Aorta (tissue), 5 donors: ENCODE results near the gene ANKMY1. TPM values are rescaled to one million over a fixed set of nuclear protein-coding genes. Genes with fewer than 3 reads are reported as not detected.

ENCODE experiments used
- ATAC-seq: fragments of 200-7000 bp; cut with Tn5 transposase; one replicate; pipeline ENCODE4 v1.9.1; 2022; ENCODE audit warnings: moderate library complexity; ENCODE audit not compliant: low FRiP score
- DNase-seq, 2 donors: peaks; one replicate each; pipeline ENCODE4 v3.0.0-alpha.2; 2020
- H3K27ac ChIP-seq, 2 donors: one replicate each; pipeline ENCODE4 v1.5.1; 2013; ENCODE audit warnings: low read length in 2 of 2, mild to moderate bottlenecking in 2 of 2, moderate library complexity in 2 of 2, control low read depth in 1 of 2, inconsistent platforms in 1 of 2, low read depth in 1 of 2
- H3K27me3 ChIP-seq, 2 donors: one replicate each; pipeline ENCODE4 v1.6.1; 2013; ENCODE audit warnings: control low read depth in 1 of 2, low read length in 1 of 2, mild to moderate bottlenecking in 1 of 2, moderate library complexity in 1 of 2; ENCODE audit not compliant: insufficient read depth in 2 of 2, control insufficient read depth in 1 of 2
- H3K36me3 ChIP-seq, 2 donors: one replicate each; pipeline ENCODE4 v1.6.1; 2013; ENCODE audit warnings: control low read depth in 1 of 2, low read length in 1 of 2, mild to moderate bottlenecking in 1 of 2; ENCODE audit not compliant: insufficient read depth in 2 of 2, control insufficient read depth in 1 of 2
- H3K4me1 ChIP-seq, 2 donors: one replicate each; pipeline ENCODE4 v1.6.1; 2013; ENCODE audit warnings: low read length in 2 of 2, control low read depth in 1 of 2, mild to moderate bottlenecking in 1 of 2, moderate library complexity in 1 of 2; ENCODE audit not compliant: insufficient read depth in 2 of 2, control insufficient read depth in 1 of 2
- H3K4me3 ChIP-seq, 2 donors: one replicate each; pipeline ENCODE4 v1.5.1; 2013; ENCODE audit warnings: low read length in 2 of 2, control low read depth in 1 of 2, mild to moderate bottlenecking in 1 of 2
- H3K9me3 ChIP-seq: one replicate; pipeline ENCODE4 v1.6.1; 2013; ENCODE audit warnings: mild to moderate bottlenecking, low read length; ENCODE audit not compliant: control insufficient read depth
- WGBS, 2 donors: extraction: QIAGEN DNeasy Blood & Tissue Kit; methylation state at CpG; one replicate each; pipeline ENCODE4 v1.1.7; 2013; 5-methylcytosine and 5-hydroxymethylcytosine counted together
- intact Hi-C, 2 donors: fragments of 100-400 bp; cut with DNase I; formaldehyde crosslinking; loops; one replicate each; pipeline versions ENCODE4 v1.14.2 to v1.15.0; 2022
- polyA plus RNA-seq, 2 donors: library from polyadenylated mRNA; stranded (reverse); fragments of 200-250 nt; gene quantifications; one replicate each; pipeline ENCODE4 v1.2.3, GENCODE V29; 2013
- total RNA-seq, 2 donors: library from RNA; stranded (reverse); fragmentation: NEBNext Ultra II Directional; extraction: Animal tissue kit (Norgen Biotek cat#: 25700); gene quantifications; one replicate each; pipeline ENCODE4 v1.2.1, GENCODE V29; 2021
- donor health status: healthy with polysubstance abuse.
- donor health status: Bipolar disorder and iron deficiency.
- donor health status: DM: no; HTN: no; CAD: no.
- donor health status: DM: no; HTN: no; CAD: no.
- donor health status: DM: yes; HTN: yes; CAD: no.

ANKMY1 gene
- total and polyA plus RNA-seq, 4 donors: 6.2 to 22.0 (median 8.5) TPM

DNA sequence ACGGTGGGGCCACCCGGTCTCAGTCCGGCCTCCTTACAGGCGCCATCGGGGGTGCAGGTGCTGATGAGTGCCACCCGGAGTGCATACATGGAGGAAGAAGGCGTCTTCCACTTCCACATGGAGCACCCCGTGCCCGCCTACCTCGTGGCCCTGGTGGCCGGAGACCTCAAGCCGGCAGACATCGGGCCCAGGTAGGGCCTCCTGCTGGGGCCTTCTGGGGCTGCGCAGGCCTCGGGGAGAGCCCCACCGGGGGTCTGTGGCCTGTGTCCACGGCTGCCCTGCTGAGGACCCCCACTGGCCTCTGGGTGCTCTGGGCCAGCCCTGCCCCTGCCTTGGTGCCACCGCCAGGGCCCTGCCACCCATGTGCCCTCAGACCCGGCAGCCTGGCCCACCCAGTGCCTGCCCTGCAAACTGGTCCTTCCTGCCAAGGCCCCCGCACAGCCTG is 15.3 kb upstream of the ANKMY1 start:
- peak; percentile 41 to 72 for DNase-seq
- intact Hi-C loops: no loop called here
- no peak for ATAC-seq
- Histone ChIP-seq H3K9me3 (no peaks in the 10 kb centered on the region), H3K4me3 (no peak overlapping the region), H3K36me3 (peaks cover 0 to 2% of the 10 kb centered on the region in 2 donors), H3K27me3 (no peaks in the 10 kb centered on the region), H3K4me1 (no peaks in the 10 kb centered on the region), H3K27ac (no peak overlapping the region)
- 88 to 89% methylated on average over 18 to 20 of the region's 20 CpGs for WGBS, 2 donors

DNA sequence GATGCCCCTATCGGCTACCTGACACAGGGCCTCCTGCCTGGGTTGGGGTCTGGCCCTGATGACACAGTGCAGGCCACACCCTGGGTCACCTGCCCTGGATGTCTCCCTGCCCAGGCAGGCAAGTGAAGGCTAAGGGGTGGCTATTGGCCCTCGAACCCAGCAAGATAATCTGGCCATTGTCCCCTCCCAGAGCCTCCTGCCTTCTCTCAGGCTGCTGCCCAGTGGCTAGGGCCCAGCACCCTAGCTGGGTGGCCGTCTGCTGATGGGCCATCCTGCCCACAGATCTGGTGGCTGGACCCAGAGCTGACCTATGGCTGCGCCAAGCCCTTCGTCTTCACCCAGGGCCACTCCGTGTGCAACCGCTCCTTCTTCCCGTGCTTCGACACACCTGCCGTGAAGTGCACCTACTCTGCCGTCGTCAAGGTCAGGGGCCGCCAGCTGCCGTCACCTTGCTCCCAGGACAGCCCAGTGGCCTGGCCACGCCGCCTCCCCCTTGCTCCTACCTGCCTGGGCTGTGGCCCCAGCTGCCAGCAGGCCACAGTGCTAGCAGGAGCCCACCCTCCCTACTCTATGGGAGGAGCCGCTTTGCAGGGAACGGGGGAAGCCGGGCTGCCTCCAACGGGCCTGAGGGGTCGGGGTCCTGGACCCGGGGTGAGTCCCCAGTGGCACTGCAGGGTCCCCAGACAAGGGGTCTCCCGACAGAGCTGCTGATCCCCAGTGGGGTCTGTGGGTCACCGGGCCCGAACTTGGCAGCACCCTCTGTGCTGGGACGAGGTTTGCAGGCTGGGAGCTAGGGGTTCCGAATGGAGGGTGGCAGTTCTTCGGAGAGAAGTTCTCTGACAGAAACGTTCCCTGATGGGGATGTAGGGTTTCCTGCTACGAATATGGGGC is 14.6 kb upstream of the ANKMY1 start:
- H3K36me3 ChIP-seq: peaks cover 0 to 2% of the 10 kb centered on the region in 2 donors
- H3K4me3 ChIP-seq: no peak overlapping the region
- 87 to 88% methylated on average over 30 of the region's 30 CpGs for WGBS, 2 donors
- ATAC-seq (no peak), DNase-seq (peak; percentile 42 to 77)
- no peak overlapping the region for H3K27ac ChIP-seq
- H3K27me3 ChIP-seq: no peaks in the 10 kb centered on the region
- no peaks in the 10 kb centered on the region for H3K4me1 ChIP-seq
- intact Hi-C loops: no loop called here
- no peaks in the 10 kb centered on the region for H3K9me3 ChIP-seq

DNA sequence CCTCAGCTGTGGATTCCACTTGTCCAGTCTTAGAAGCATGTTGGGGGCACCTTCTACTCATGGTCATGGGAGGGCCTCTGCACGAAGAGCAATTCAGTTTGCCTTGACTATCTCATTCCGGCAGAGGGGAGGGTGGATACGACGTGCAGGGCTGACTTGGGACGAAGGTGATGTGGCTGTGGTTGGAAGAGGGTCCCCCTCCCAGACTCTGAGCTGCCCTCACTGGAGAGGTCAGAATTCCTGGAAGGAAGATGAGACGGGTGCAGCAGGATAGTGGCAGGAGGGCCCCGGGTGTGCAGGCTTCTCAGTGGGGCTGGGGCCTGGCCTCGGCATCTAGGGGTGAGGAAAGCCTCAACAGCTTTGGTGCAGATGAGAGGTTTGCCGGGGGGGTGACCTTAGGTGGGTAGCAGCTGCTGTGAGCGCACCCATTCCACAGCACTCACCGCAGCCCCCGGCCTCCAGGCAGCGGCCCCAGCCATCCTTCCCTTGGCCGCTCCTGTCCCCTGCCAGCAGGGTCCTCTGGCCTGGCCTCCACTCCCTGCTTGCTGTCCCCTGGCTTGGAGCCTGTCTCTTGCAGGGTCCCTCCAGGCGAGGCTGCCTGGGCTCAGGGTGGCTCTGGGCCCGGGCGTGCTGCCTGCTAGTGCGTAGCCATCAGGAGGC is 13.7 kb upstream of the ANKMY1 start:
- WGBS, 2 donors: 82 to 84% methylated on average over 18 of the region's 18 CpGs
- DNase-seq: peak; percentile 36 to 62
- intact Hi-C loops: no loop called here

GRCh38 chr2:240570531-240571313 is 12.9 kb upstream of the ANKMY1 start:
- no peaks in the 10 kb centered on the region for H3K9me3 ChIP-seq
- ATAC-seq (no peak), DNase-seq (peak; percentile 36 to 68)
- no peak overlapping the region for H3K27ac ChIP-seq
- 81 to 82% methylated on average over 10 to 11 of the region's 11 CpGs for WGBS, 2 donors
- intact Hi-C loops: no loop called here
- peaks cover 0 to 2% of the 10 kb centered on the region in 2 donors for H3K36me3 ChIP-seq
- no peaks in the 10 kb centered on the region for H3K27me3 ChIP-seq
- no peak overlapping the region for H3K4me3 ChIP-seq
- peaks cover 0 to 3% of the 10 kb centered on the region in 2 donors for H3K4me1 ChIP-seq

More for the DNA sequence above, 13.7 kb upstream of the ANKMY1 start:
- H3K9me3 ChIP-seq: no peaks in the 10 kb centered on the region
- no peak overlapping the region for H3K4me3 ChIP-seq
- peaks cover 0 to 2% of the 10 kb centered on the region in 2 donors for H3K36me3 ChIP-seq
- ATAC-seq: no peak
- no peaks in the 10 kb centered on the region for H3K4me1 ChIP-seq
- no peaks in the 10 kb centered on the region for H3K27me3 ChIP-seq
- H3K27ac ChIP-seq: no peak overlapping the region

DNA sequence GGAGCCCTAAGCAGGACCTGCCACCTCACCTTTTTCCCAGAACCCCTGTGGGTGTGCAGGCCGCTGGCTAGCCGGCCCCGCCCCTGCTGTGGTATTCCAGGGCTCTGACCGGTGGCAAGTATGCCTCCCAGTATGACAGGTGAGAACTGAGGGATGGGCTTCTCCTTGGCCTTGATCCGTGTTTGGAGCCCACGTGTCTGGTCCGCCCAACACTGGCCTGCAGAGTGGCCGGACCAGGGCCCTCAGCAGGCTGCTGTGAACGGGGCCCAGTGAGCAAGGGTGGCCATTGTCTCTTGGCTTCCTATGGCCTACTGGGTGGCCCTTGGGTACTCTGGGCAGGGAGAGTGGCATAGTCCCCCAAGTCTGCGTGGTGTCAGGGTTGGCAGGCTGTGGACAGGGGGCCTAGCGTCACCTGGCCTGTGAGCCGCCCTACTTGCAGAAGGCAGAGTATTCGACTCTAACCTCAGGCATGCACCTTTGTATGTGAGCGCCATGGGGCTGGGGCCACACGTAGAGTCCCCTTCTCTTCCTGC is 12.3 kb upstream of the ANKMY1 start:
- intact Hi-C loops: loop anchor here in 1 of 2 donors (2.0 to 10.0 kb wide), 2 partner anchors 17 to 425 kb away; partner anchors contain the start of genes CAPN10 and SNED1
- Histone ChIP-seq H3K4me1 (peaks cover 0 to 4% of the 10 kb centered on the region in 2 donors), H3K27me3 (no peaks in the 10 kb centered on the region), H3K27ac (no peak overlapping the region), H3K36me3 (peaks cover 0 to 2% of the 10 kb centered on the region in 2 donors), H3K9me3 (no peaks in the 10 kb centered on the region), H3K4me3 (no peak overlapping the region)
- ATAC-seq: no peak
- 92 to 94% methylated on average over 15 of the region's 15 CpGs for WGBS, 2 donors
- peak in 1 of 2 donors; percentile 40 for DNase-seq

GRCh38 chr2:240569523-240569997 is 11.8 kb upstream of the ANKMY1 start:
- H3K9me3 ChIP-seq: no peaks in the 10 kb centered on the region
- ATAC-seq: no peak
- H3K4me1 ChIP-seq: peaks cover 0 to 4% of the 10 kb centered on the region in 2 donors
- WGBS, 2 donors: 83 to 84% methylated on average over 9 of the region's 9 CpGs
- H3K36me3 ChIP-seq: peaks cover 0 to 2% of the 10 kb centered on the region in 2 donors
- no peak overlapping the region for H3K27ac ChIP-seq
- no peaks in the 10 kb centered on the region for H3K27me3 ChIP-seq
- peak in 1 of 2 donors; percentile 68 for DNase-seq
- no peak overlapping the region for H3K4me3 ChIP-seq
- intact Hi-C loops: loop anchor here in 1 of 2 donors (2.0 to 10.0 kb wide), 2 partner anchors 17 to 425 kb away; partner anchors contain the start of genes CAPN10 and SNED1

- Histone ChIP-seq H3K36me3 (no peaks in the 10 kb centered on the region), H3K4me1 (peaks cover 0 to 4% of the 10 kb centered on the region in 2 donors), H3K9me3 (no peaks in the 10 kb centered on the region), H3K4me3 (peak overlapping the region; percentile 19 to 78), H3K27ac (peak overlapping the region in 1 of 2 donors; percentile 14), H3K27me3 (no peaks in the 10 kb centered on the region)
- ATAC-seq (no peak), DNase-seq (peak; percentile 78 to 90)
- 2% methylated on average over 71 to 93 of the region's 93 CpGs for WGBS, 2 donors
- intact Hi-C loops: loop anchor here in 1 of 2 donors (2.0 to 10.0 kb wide), 2 partner anchors 18 to 426 kb away; partner anchors contain the start of genes CAPN10 and SNED1
These were observed 11.1 kb upstream of the ANKMY1 start for GRCh38 chr2:240568678-240569522.
